Cardiac fibroblast (primary cell): ENCODE results near the gene PSMD12.
"Not testable (repeated sequence)": the region's sequence is repeated elsewhere in the genome, so short reads cannot be mapped to it uniquely, and the experiment has no call there.

ENCODE experiments used
- DNase-seq, 2 donors: peaks; one replicate each; pipeline versions ENCODE4 v3.0.0 to v3.0.0-alpha.2; 2010; ENCODE audit warnings: low read depth in 2 of 2
- H3K4me3 ChIP-seq, 2 donors: replicated peaks in 1 of 2; 1 replicate in 1 of 2; 2 replicates in 1 of 2; pipeline ENCODE4 v1.5.1; 2011; ENCODE audit warnings: low read depth in 2 of 2, low read length in 2 of 2, mild to moderate bottlenecking in 2 of 2, moderate library complexity in 1 of 2
- TF ChIP-seq, protein P1 (sequence below): IDR thresholded peaks from one replicate; pipeline ENCODE4 v1.5.1; 2011; ENCODE audit warnings: low read depth, mild to moderate bottlenecking, low read length, inconsistent platforms

PSMD12 gene

DNA sequence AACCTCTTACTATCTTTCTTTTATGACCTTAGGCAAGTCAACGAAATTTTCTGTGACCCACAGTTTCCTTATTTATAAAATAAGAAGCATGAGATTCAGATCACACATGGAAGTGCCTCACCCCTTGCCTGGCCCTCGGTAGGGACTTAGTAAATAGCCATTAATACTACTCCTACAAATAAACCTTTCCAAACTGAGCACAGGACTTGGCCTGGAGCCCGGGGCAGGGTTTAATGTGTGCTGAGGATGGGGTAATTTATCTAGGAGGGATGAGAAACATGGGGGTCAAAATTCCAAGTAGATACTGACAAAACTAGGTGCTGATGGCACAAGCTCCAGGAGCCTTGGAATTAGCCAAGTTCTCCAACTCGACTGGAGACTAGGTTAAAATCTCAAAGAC, 45.7 kb upstream of the PSMD12 start:
- TF ChIP-seq, protein P1, sequence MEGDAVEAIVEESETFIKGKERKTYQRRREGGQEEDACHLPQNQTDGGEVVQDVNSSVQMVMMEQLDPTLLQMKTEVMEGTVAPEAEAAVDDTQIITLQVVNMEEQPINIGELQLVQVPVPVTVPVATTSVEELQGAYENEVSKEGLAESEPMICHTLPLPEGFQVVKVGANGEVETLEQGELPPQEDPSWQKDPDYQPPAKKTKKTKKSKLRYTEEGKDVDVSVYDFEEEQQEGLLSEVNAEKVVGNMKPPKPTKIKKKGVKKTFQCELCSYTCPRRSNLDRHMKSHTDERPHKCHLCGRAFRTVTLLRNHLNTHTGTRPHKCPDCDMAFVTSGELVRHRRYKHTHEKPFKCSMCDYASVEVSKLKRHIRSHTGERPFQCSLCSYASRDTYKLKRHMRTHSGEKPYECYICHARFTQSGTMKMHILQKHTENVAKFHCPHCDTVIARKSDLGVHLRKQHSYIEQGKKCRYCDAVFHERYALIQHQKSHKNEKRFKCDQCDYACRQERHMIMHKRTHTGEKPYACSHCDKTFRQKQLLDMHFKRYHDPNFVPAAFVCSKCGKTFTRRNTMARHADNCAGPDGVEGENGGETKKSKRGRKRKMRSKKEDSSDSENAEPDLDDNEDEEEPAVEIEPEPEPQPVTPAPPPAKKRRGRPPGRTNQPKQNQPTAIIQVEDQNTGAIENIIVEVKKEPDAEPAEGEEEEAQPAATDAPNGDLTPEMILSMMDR, result no peak
- no peak for DNase-seq
- no peak overlapping the region for H3K4me3 ChIP-seq

DNA sequence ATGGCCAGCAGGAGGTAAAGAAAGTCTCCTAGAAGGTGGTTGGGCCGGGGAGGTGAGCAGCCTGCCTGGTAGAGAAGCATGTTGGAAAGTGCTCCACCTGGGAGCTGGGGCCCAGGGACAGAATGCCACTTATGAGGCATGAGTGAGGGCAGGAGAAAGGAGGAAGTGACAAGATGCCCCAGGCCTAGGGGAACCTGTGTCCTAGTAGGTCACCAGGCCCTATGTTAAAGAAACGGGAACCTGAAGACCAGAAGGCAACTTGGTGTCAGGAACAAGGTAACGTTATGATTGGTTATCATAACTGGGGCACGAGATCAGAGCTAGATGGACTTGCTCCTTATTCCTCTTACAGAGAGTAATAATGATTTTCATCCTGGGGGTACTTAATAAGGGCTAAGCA, 45.0 kb upstream of the PSMD12 start:
- no peak for DNase-seq
- TF ChIP-seq, protein P1, result no peak
- H3K4me3 ChIP-seq, result no peak overlapping the region

DNA sequence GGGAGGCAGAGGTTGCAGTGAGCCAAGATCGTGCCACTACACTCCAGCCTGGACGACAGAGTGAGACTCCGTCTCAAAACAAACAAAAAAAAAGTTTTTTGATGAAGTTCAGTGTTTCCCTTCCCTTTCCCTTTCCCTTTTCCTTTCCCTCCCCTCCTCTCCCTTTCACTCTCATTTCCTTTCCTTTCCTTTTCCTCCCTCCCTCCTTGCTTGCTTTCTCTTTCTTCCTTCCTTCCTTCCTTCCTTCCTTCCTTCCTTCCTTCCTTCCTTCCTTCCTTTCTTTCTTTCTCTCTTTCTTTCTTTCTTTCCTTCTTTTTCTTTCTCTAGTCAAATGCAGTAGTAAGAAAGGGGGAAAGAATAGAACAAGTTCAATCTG, 42.1 kb upstream of the PSMD12 start:
- not testable (repeated sequence) for DNase-seq, H3K4me3 ChIP-seq

DNA sequence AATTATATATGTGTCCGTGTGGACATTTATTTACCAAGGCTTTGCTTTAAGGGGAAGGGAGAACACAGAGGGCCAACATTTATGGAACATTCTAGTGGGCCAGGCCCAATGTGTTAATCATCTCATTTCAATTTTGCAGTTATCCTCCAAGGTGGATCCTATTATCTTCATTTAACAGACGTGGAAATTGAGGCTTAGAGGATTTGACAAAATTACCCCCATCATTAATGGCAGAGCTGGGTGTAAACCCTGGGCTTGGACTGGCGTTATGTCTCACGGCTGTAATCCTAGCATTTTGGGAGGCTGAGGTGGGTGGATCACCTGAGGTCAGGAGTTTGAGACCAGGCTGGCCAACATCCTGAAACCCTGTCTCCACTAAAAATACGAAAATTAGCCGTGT, 37.1 kb upstream of the PSMD12 start:
- H3K4me3 ChIP-seq, result no peak overlapping the region
- no peak for DNase-seq
- TF ChIP-seq, protein P1, result no peak

DNA sequence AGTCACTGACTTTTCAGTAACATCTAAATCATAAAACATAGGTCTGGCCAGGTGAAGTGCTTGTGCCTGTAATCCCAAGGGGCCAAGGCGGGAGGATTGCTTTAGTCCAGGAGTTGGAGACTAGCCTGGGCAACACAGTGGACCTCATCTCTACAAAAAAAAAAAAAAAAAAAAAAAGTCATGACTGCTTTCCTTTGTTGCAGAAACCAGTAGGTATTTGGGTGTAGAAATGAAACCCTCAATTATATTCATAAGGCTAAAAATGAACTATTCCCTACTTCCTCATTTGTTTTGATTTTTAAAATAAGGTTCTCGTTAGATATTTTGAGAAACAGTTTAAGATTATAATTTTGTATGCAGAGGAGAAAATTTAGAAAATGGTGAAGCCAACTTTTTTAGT, 36.7 kb upstream of the PSMD12 start:
- H3K4me3 ChIP-seq, result no peak overlapping the region
- TF ChIP-seq, protein P1, result no peak
- DNase-seq, result no peak

DNA sequence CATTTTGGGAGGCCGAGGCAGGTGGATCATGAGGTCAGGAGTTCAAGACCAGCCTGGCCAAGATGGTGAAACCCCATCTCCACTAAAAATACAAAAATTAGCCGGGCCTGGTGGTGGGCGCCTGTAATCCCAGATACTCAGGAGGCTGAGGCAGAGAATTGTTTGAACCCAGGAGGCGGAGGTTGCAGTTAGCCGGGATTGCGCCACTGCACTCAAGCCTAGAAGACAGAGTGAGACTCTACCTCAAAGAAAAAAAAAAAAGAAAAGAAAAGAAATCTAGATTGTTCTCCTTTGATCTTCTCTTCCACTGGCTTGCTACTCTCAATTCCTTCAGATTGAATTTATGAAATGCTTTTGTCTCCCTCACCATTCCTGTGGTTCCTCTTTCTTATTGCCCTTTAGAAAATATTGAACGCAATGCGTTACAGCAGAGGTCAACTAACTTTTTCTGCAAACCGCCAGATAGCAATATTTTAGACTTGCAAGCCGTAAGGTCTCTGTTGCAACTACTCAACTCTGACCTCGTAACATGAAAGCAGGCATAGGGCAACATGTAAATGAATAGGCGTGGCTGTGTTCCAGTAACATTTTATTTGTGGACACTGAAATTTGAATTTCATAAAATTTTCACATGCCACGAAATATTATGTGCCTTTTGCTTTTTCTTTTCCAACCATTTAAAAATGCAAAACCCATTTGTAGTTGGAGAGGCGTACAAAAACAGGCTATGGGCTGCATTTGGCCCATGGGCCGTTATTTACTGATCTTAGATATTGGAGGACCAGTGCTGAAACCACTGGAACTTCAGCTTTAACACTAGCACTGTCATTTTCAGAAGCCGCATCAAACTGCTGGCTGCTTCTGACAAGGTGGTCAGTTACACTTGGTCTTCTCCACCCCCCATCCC, 35.5 kb upstream of the PSMD12 start:
- TF ChIP-seq, protein P1, result no peak
- DNase-seq, result no peak
- H3K4me3 ChIP-seq, result no peak overlapping the region

DNA sequence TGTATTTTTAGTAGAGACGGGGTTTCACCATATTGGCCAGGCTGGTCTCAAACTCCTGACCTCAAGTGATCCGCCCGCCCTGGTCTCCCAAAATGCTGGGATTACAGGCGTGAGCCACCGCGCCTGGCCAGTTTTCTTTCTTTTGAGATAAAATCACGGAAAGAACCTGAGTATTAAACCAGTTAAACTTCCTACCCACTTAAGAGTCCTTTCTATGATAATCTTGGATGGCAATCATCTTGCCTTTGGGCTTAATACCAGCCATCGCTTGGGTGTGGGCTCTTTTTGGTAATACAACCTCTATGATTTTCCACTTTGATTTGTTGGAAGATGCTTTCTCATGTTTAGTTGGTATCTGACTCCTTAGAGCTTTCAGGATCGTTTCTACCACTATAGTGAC, 34.7 kb upstream of the PSMD12 start:
- TF ChIP-seq, protein P1, result no peak
- no peak overlapping the region for H3K4me3 ChIP-seq
- no peak for DNase-seq
